SH-SY5Y (cell line): ENCODE results near the gene TMED4.

ENCODE experiments used
- GATA2 ChIP-seq: IDR thresholded peaks from 2 replicates; pipeline ENCODE4 v1.6.1; 2011; ENCODE audit warnings: mild to moderate bottlenecking, low read depth, low read length
- GATA3 ChIP-seq: IDR thresholded peaks from 2 replicates; pipeline ENCODE4 v1.6.1; 2011; ENCODE audit warnings: low read depth, mild to moderate bottlenecking, low read length, moderate library complexity

DNA sequence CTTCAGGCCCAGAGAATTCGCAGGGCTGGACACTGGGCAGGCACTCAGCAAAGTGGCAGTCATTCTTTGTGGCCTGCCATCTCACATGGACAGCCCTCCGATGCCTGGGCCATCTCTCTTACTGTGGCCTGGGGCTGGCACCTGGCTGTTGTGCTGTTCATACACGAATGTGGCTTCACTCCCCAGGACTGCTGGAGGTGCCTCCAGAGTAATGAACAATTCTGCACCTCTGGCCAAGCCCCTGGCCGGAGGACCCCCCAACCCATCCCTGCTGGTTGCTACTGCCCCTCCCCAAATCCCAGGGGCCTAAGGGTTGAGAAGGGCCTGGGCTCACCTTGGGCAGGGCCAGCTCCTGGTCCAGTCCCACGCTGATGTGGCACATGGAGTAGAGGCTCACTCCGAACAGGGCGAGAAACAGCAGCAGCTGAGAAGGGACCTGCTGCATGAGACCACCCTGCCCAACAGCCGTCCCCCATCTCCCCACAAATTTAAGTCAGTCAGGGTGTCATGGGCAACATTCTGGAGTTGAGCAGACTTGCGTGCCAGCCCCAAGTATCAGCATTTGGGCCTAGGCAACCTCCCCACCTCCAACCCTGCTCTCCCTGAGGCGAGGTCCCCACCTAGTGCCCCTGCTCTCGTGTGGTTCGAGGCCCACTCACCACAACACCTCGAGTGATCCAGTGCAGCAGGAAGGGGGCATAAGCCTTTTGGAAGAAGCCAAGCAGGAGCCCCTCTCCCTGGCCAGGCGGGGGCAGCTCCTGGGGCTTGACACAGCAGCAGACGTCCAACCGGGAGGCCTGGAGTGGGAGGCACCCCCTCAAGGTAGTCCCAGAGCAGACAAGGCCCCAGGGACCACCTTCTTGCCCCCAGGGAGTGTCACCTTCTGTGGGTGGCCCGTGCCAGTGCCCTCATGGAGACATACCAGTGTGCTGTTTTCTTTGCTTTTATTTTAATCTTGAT, 50.3 kb downstream of the TMED4 start:
- TF ChIP-seq GATA2 (no peak), GATA3 (no peak)
